ENCODE data around the gene WDR18.

WDR18 gene

DNA sequence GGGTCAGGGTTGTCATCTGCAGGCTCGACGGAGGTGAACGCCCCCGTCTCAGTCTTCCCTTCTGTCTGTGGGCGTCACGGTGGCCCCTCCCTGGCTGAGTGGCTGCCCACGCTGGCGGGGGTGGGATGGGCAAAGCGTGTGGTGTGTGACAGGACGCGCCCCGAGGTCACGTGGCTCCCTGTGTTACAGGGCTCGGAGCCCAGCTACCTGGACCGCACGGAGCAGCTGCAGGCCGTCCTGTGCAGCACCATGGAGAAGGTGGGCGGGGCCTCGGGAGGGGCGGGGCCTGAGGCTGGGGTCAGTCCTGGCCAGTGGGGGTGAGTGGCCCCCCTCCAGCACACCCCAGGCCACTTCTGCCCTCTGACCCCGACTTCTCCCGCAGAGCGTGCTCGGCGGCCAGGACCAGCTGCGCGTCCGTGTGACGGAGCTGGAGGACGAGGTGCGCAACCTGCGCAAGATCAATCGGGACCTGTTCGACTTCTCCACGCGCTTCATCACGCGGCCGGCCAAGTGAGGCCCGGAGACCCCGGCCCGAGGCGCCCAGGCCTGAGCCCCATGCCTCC, 9.8 kb downstream of the WDR18 start:
- DNase-seq: no peak

DNA sequence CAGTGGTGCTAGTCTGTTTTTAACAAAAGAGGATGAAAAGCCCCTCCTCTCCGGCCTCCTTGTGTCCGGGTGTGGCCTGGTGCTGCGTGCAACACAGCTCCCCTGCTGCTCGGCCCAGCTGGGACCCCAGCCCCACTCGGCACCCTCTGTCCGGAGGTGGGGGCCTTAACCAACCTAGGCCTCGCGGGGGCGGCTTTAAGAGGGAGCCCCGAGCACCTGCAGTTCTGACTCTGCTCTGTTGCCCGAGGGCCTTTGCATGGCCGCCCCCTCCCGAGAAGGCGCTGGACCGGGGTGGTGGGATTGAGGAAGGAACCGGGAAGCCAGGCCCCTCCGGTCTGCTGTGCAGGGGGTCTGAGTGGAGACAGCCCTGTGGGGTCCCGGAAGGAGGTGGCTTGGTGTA, 10.4 kb downstream of the WDR18 start:
- DNase-seq: no peak

DNA sequence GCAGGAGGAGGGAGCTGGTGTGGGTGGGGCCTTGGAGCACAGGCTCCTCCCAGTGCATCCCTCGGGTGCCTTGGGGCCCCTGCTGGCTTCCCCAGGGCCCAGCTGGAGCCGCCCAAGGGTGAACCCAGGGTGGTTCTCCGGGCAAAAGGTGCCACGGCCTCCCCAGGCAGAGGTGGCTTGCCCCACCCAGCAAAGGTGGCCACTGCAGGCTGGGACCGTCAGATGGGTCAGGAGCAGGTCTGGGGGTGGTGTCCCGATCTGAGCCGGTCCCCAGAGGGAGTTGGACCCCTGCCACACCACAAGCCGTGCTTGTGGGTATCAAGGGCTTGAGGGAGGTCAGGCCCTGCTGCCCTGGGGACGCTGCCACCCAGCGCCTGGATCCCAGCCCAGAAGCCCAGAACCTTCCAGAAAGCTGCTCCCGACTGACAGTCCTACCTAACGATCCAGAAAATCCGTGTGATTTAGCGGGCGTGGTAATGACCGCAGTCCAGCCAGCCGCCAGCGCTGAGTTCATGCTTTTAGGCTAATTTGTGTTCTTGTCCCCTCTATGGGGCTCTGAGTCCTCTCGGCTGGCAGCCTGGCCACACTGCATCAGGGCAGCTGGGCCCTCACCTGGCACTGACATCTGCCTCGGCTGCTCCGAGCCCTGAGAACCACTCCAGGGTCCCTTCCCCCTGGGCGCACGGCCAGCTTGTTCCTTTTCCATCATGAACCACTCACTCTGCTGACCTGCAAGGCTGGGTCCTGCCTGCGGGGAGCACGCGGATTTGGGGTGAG, 11.1 kb downstream of the WDR18 start:
- DNase-seq: no peak

- DNase-seq: peak; percentile 81
These were observed 12.1 kb downstream of the WDR18 start for GRCh38 chr19:996051-996838.

DNA sequence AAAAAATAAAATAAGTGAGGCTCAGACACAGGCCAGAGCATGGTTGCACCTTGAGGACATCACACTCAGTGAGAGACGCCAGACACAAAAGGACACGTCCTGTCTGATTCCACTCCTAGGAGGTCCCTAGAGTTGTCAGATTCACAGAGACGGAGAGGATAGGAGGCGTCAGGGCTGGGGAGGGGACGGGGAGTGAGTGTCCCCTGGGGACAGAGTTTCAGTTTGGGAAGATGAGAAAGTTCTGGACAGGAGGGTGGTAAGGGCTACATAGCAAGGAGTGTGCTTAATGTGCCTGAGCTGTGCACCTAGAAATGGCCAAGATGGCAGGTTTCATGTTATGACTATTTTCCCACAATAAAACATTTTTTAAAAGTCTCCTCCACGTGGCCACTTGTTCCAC, 13.9 kb downstream of the WDR18 start:
- no peak for DNase-seq

DNA sequence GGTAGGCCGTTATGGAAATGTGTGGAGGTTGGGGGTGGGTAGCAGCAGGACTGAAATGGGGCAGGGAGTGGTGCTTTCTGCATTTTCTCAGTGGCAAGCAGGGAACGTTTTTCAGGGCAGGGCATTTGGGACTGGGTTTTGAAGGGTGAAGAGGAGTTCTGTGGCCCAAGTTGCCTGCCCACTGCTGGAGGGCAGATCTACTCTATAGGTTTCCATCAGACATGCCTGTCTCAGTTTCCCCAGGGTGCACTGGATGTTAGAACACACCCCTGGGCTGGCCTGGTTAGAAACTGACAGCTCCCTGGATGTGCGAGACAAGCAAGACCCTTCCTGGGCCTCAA, 15.2 kb downstream of the WDR18 start:
- DNase-seq: no peak

DNA sequence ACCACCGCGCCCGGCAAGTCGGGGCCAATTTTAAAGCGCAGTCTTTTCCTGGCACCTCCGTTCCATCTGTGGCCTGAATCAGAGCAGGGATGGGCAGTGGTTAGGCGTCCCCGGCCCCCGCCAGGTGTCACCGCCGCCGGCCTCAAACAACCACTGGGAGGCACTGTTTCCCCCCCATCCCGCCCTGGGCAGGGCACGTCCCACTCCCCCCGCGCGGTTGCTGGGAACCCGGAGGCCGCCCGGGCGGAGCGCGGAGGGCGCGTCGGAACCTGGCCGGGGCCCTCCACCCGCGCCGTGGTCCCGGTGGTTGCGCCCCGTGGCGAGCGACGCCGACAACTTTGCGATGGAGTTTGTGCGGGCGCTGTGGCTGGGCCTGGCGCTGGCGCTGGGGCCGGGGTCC, 15.9 kb downstream of the WDR18 start, which contains the start of gene GRIN3B:
TSS of gene GRIN3B (plus strand) at position 325 of the 400 bp plus-strand sequence. CDS start at position 344, 19 bp downstream.
- DNase-seq: peak; percentile 53

DNA sequence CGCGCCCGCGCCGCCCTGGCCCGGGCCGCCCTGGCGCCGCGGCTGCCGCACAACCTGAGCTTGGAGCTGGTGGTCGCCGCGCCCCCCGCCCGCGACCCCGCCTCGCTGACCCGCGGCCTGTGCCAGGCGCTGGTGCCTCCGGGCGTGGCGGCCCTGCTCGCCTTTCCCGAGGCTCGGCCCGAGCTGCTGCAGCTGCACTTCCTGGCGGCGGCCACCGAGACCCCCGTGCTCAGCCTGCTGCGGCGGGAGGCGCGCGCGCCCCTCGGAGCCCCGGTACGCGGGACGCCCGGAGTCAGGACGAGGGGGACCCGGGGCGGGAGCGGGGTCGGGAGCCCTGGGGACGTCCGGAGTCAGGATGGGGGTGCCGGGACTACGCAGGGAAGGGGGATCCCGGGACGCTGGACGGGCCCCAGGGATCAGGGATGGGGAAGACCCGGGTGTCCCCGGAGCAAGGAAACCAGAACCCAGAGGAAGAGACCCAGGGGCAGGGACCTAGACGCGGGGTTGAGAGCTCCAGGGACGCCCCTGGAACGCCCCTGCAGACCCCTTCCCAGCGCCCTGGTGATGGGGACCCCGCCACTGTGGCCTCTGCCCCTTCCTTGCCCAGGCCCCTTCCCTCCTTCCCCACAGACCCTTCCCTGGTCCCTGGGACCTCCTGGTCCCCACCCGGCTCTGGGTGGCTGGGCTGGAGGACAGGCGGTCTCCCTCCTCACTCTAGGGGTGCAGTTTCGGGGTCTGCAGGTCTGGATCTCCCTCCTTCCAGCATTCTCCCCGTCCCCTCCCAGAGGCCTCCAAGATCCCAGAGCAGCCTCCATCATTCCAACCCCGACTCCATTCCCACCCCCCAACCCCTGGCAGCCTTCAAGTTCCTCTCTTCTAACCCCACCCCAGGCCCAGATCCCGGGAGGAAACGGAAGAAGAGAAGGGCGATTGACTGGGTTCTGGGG, 16.7 kb downstream of the WDR18 start:
- DNase-seq: no peak

DNA sequence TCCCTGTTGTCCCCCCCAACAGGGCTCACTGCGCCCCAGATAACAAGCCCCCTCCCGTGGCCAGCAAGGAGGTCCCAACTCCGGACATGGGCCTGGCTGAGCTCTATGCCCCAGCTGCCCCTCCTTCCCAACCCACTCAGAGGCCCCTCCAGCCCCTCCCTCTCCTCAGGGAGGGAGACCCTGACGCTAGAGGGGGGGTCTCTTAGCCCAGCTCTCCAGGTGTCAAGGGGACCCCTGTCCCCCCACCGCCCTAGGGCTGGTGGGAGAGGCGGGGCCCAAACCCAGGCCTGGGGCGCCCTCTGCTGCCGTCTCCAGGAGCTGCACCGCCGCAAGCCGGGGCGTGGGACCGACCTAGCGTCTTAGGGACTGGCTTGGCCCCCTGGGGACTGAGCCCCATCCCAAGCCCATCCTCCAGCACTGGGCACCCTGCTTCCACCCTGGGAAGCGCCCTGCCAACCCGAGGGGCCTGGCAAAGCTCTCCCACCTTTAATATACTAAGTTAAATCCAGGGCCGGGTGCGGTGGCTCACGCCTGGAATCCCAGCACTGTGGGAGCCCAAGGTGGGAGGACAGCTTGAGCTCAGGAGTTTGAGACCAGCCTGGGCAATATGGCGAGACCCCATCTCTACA, 17.5 kb downstream of the WDR18 start:
- peak; percentile 71 for DNase-seq

DNA sequence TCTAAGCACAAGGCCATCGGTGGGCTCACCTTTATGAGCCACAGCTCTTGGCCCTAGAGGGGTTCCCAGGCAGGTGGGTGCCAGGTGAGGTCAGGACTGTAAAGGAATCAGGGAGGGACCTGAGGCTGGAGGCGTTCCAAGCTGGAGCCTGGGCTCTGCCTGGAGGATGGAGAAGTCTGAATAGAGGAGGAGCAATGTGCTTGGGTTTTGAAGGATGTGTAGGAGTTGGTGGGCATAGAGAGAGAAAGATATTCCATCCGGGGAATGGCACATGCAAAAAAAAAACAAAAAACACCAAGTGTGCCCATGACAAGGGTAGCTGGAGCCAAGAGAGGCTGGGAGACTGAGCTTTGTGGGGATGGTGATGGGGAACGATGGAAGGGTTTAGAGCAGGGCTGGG, 18.5 kb downstream of the WDR18 start:
- DNase-seq: no peak

- no peak for DNase-seq
These were observed 19.1 kb downstream of the WDR18 start for GRCh38 chr19:1003283-1003682.

GRCh38 chr19:1004204-1004802, 20.2 kb downstream of the WDR18 start:
- no peak for DNase-seq

DNA sequence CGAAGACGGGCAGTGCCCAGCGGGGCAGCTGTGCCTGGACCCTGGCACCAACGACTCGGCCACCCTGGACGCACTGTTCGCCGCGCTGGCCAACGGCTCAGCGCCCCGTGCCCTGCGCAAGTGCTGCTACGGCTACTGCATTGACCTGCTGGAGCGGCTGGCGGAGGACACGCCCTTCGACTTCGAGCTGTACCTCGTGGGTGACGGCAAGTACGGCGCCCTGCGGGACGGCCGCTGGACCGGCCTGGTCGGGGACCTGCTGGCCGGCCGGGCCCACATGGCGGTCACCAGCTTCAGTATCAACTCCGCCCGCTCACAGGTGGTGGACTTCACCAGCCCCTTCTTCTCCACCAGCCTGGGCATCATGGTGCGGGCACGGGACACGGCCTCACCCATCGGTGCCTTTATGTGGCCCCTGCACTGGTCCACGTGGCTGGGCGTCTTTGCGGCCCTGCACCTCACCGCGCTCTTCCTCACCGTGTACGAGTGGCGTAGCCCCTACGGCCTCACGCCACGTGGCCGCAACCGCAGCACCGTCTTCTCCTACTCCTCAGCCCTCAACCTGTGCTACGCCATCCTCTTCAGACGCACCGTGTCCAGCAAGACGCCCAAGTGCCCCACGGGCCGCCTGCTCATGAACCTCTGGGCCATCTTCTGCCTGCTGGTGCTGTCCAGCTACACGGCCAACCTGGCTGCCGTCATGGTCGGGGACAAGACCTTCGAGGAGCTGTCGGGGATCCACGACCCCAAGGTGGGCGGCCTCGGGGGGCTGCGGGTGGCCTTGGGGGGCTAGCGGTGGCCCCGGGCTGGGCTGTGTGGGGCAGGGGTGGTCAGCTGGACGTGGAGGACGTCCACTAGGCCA, 20.9 kb downstream of the WDR18 start:
- no peak for DNase-seq

DNA sequence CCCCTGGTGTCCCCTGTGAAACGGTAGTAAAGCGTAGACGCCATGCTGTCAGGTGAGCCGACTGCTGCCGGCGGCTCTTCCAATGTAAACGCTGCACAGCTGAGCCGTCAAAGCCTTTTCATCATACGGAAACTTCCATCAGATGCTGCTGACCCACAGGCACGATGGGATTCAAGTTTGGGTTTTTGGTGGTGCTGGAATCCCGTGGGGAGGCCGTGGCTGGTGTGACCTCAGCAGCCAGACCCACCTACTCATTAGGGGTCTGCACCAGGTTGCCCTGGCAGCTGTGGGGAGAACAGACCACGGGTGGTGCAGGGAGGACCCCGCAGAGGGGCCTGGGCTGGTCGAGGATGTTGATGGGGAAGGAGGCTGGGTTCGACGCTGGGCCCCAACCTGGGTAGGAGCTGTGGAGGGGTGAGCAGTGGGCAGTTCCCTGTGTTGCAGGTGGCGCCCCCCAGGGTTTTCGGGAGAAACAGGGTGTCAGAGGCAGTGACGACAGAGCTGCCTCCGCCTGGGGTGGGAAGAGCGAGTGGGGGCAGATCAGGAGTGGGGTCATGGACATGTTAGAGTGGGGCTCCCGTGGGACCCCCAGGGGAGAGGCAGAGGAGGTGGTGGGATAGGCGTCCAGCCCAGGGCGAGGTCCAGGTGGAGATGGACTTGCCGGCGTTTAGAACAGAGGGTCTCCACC, 22.7 kb downstream of the WDR18 start:
- no peak for DNase-seq

DNA sequence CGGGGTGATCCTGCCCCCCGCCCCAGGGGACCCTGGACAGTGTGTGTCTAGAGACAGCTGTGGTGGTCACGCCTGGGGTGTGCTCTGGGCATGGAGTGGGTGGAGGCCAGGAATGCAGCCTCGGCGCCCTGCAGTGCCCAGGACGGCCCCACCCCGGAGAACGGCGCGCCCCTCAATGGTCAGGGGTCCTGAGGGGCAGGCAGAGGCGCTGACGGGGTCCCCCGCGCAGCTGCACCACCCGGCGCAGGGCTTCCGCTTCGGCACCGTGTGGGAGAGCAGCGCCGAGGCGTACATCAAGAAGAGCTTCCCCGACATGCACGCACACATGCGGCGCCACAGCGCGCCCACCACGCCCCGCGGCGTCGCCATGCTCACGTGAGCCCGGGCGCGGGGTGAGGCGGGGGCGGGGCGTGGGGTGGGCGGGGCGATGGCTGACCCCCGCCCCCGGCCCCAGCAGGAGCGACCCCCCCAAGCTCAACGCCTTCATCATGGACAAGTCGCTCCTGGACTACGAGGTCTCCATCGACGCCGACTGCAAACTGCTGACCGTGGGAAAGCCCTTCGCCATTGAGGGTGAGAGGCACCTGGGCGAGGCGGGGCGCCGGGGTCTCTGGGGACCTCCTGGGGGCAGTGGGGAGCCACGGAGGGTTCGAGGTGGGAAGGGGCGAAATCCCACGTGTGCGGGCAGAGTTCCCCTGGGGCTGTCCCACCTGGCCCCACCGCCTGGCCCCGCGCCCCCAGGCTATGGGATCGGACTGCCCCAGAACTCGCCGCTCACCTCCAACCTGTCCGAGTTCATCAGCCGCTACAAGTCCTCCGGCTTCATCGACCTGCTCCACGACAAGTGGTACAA, 23.5 kb downstream of the WDR18 start:
- DNase-seq: no peak

GRCh38 chr19:1008268-1009040, 24.3 kb downstream of the WDR18 start:
- no peak for DNase-seq

- DNase-seq: no peak
These were observed 25.2 kb downstream of the WDR18 start for GRCh38 chr19:1009041-1009980.
